Stimulated activated CD8-positive, alpha-beta memory T cell treated with anti-CD3 and anti-CD28 coated beads, Interleukin-12 subunit alpha, Interleukin-12 subunit beta, amount 100 ng/mL, for 24 hours (primary cell): ENCODE results near the gene CT45A3.
"Not testable (repeated sequence)": the region's sequence is repeated elsewhere in the genome, so short reads cannot be mapped to it uniquely, and the experiment has no call there.

Experiments
- DNase-seq: peaks from one replicate; pipeline ENCODE4 v3.0.0-alpha.2; 2020; ENCODE audit errors: extremely low read depth

CT45A3 gene

GRCh38 chrX:135768091-135768490, at the start of gene CT45A3:
Gene CT45A3, minus strand, starts transcription at chrX:135768191. Its CDS starts 3,747 bp downstream, at chrX:135764444.
- DNase-seq = not testable (repeated sequence)

- not testable (repeated sequence) for DNase-seq
Measured at GRCh38 chrX:135802687-135803086, 34.7 kb upstream of the CT45A3 start, which contains the start of gene CT45A6. Gene CT45A6, minus strand, starts transcription at chrX:135802787. Its CDS starts 3,794 bp downstream, at chrX:135798993.

- not testable (repeated sequence) for DNase-seq
Measured at GRCh38 chrX:135785403-135785802, 17.4 kb upstream of the CT45A3 start, which contains the start of gene CT45A5. Gene CT45A5, minus strand, starts transcription at chrX:135785503. Its CDS starts 3,774 bp downstream, at chrX:135781729.

GRCh38 chrX:135744739-135745138, 23.3 kb downstream of the CT45A3 start:
- DNase-seq = not testable (repeated sequence)

GRCh38 chrX:135741192-135741715, 26.7 kb downstream of the CT45A3 start:
- DNase-seq = no peak

GRCh38 chrX:135740681-135741149, 27.3 kb downstream of the CT45A3 start:
- no peak for DNase-seq

- no peak for DNase-seq
Measured at GRCh38 chrX:135737366-135738071, 30.5 kb downstream of the CT45A3 start.

- not testable (repeated sequence) for DNase-seq
Measured at GRCh38 chrX:135734666-135735065, 33.3 kb downstream of the CT45A3 start.

GRCh38 chrX:135713795-135714194, 54.2 kb downstream of the CT45A3 start:
- no peak for DNase-seq

- not testable (repeated sequence) for DNase-seq
Measured at GRCh38 chrX:135713183-135713689, 54.8 kb downstream of the CT45A3 start, which contains the start of gene CT45A1. Gene CT45A1, plus strand, starts transcription at chrX:135713639. Its CDS starts 5,302 bp downstream, at chrX:135718941.
